Measurements from ENCODE around the gene CHCHD6. TPM values are rescaled to one million over a fixed set of nuclear protein-coding genes. Genes with fewer than 3 reads are reported as not detected.

CHCHD6 gene
- total RNA-seq, 1 donor from 2014 or later: 13.1 TPM

- Mint-ChIP-seq H3K27me3 (ENCODE audit: unreplicated experiment) (no peaks in the 10 kb centered on the region), H3K27ac (ENCODE audit: unreplicated experiment) (no peak overlapping the region), H3K36me3 (ENCODE audit: unreplicated experiment) (peaks cover 2% of the 10 kb centered on the region), H3K9me3 (ENCODE audit: unreplicated experiment) (no peaks in the 10 kb centered on the region), H3K4me1 (ENCODE audit: unreplicated experiment) (peaks cover 25% of the 10 kb centered on the region), H3K4me3 (ENCODE audit: unreplicated experiment) (no peak overlapping the region)
- no peak for DNase-seq (ENCODE audit: extremely low spot score, unreplicated experiment)
- TF ChIP-seq CTCF (IDR thresholded peaks at IDR 0.05): no peak
Measured at GRCh38 chr3:126996905-126997304, 292.9 kb downstream of the CHCHD6 start.

DNA sequence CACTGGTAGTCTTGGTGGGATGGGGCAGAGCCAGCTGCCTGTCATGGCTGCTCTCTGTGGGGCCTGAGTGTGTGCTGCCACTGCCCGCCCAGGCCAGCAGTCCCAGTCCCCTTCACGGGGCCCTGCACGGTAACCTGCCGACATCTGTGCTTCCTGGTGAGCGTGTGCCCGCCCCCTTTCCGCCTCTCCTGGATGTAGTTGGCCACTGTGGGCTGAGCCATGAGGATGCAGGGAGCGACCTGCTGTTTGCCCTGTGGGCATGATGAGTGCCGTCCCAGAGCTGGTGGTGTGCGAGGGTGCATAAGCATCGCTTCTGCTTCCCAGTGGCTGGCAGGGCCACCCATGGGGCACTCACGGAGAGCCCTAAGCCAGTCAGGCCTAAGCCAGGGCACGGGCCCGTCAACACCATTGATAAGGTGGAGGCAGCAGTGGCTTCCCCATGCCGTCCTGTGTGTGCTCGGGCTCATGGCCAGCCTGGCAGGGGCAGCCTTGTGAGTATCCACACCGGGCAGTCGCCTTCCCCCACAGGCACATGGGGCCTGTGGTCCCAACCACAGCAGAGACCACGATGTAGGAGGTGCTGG, 293.5 kb downstream of the CHCHD6 start:
- Mint-ChIP-seq H3K27ac (ENCODE audit: unreplicated experiment) (no peak overlapping the region), H3K27me3 (ENCODE audit: unreplicated experiment) (no peaks in the 10 kb centered on the region), H3K36me3 (ENCODE audit: unreplicated experiment) (peaks cover 2% of the 10 kb centered on the region), H3K9me3 (ENCODE audit: unreplicated experiment) (no peaks in the 10 kb centered on the region), H3K4me1 (ENCODE audit: unreplicated experiment) (peaks cover 31% of the 10 kb centered on the region), H3K4me3 (ENCODE audit: unreplicated experiment) (no peak overlapping the region)
- no peak for DNase-seq (ENCODE audit: extremely low spot score, unreplicated experiment)
- TF ChIP-seq CTCF (IDR thresholded peaks at IDR 0.05): no peak

GRCh38 chr3:126998320-126998719, 294.3 kb downstream of the CHCHD6 start:
- no peak overlapping the region for H3K27ac Mint-ChIP-seq (ENCODE audit: unreplicated experiment)
- H3K4me3 Mint-ChIP-seq (ENCODE audit: unreplicated experiment): no peak overlapping the region
- DNase-seq (ENCODE audit: extremely low spot score, unreplicated experiment): no peak
- no peak for TF ChIP-seq CTCF (IDR thresholded peaks at IDR 0.05)
- H3K4me1 Mint-ChIP-seq (ENCODE audit: unreplicated experiment): peaks cover 38% of the 10 kb centered on the region
- H3K36me3 Mint-ChIP-seq (ENCODE audit: unreplicated experiment): peaks cover 2% of the 10 kb centered on the region
- H3K9me3 Mint-ChIP-seq (ENCODE audit: unreplicated experiment): no peaks in the 10 kb centered on the region
- no peaks in the 10 kb centered on the region for H3K27me3 Mint-ChIP-seq (ENCODE audit: unreplicated experiment)

DNA sequence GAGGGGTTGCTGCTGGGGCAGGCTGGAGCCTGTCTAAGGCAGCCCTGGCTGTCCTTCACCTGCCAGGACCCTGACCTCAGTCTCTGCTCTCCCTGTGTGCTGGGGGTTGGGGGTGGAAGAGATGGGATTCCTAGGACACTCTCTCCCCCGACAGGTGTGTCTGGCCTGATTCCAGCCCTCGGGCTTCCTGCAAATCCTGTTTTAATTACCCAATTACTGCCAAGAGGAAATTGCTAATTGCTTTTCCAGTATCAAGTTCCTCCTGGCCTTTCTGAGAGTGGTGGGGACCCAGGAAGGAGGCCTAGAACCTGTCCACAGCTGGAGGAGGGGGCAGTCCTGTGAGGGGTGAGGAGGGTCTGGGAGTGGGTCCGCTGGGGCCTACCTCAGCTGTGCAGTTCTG, 294.7 kb downstream of the CHCHD6 start:
- Mint-ChIP-seq H3K4me3 (ENCODE audit: unreplicated experiment) (no peak overlapping the region), H3K27ac (ENCODE audit: unreplicated experiment) (no peak overlapping the region), H3K4me1 (ENCODE audit: unreplicated experiment) (peaks cover 40% of the 10 kb centered on the region), H3K36me3 (ENCODE audit: unreplicated experiment) (peaks cover under 1% of the 10 kb centered on the region), H3K9me3 (ENCODE audit: unreplicated experiment) (no peaks in the 10 kb centered on the region), H3K27me3 (ENCODE audit: unreplicated experiment) (no peaks in the 10 kb centered on the region)
- no peak for DNase-seq (ENCODE audit: extremely low spot score, unreplicated experiment)
- no peak for TF ChIP-seq CTCF (IDR thresholded peaks at IDR 0.05)

- Mint-ChIP-seq H3K9me3 (ENCODE audit: unreplicated experiment) (no peaks in the 10 kb centered on the region), H3K27ac (ENCODE audit: unreplicated experiment) (no peak overlapping the region), H3K36me3 (ENCODE audit: unreplicated experiment) (no peaks in the 10 kb centered on the region), H3K4me3 (ENCODE audit: unreplicated experiment) (no peak overlapping the region), H3K27me3 (ENCODE audit: unreplicated experiment) (no peaks in the 10 kb centered on the region), H3K4me1 (ENCODE audit: unreplicated experiment) (peaks cover 38% of the 10 kb centered on the region)
- no peak for TF ChIP-seq CTCF (IDR thresholded peaks at IDR 0.05)
- DNase-seq (ENCODE audit: extremely low spot score, unreplicated experiment): no peak
Measured at GRCh38 chr3:126999383-126999782, 295.3 kb downstream of the CHCHD6 start.
